Forelimb muscle (tissue), 1 donor: ENCODE results near the gene PTPRB. TPM values are rescaled to one million over a fixed set of nuclear protein-coding genes. Genes with fewer than 3 reads are reported as not detected.

Experiments used
- DNase-seq: peaks from one replicate; pipeline ENCODE4 v3.0.0-alpha.2; 2013; ENCODE audit warnings: low read depth
- polyA plus RNA-seq: library from polyadenylated mRNA; unstranded; fragments of 120-200 nt; gene quantifications from one replicate; pipeline ENCODE4 v1.2.1, GENCODE V29; 2013; ENCODE audit not compliant: insufficient read length

Gene PTPRB
- polyA plus RNA-seq, 1 donor, result 12.7 TPM

GRCh38 chr12:70592664-70593063 lies 44.6 kb downstream of the PTPRB start:
- DNase-seq, result no peak

- DNase-seq, result no peak
Measured at GRCh38 chr12:70590549-70591226, 46.5 kb downstream of the PTPRB start.

- DNase-seq, result no peak
Measured at GRCh38 chr12:70590051-70590450, 47.2 kb downstream of the PTPRB start.

GRCh38 chr12:70584332-70584731 lies 52.9 kb downstream of the PTPRB start:
- DNase-seq, result no peak

- no peak for DNase-seq
Measured at GRCh38 chr12:70583251-70583650, 54.0 kb downstream of the PTPRB start.

- no peak for DNase-seq
Measured at GRCh38 chr12:70581208-70581607, 56.0 kb downstream of the PTPRB start.

GRCh38 chr12:70577283-70577634 lies 60.0 kb downstream of the PTPRB start:
- no peak for DNase-seq

GRCh38 chr12:70576341-70577282 lies 60.6 kb downstream of the PTPRB start:
- peak; percentile 57 for DNase-seq

GRCh38 chr12:70571705-70572268 lies 65.4 kb downstream of the PTPRB start:
- DNase-seq, result no peak

- no peak for DNase-seq
Measured at GRCh38 chr12:70571029-70571428, 66.2 kb downstream of the PTPRB start.

- DNase-seq, result no peak
Measured at GRCh38 chr12:70561550-70561949, 75.7 kb downstream of the PTPRB start.

GRCh38 chr12:70560671-70561070 lies 76.6 kb downstream of the PTPRB start:
- DNase-seq, result no peak

GRCh38 chr12:70559390-70559789 lies 77.8 kb downstream of the PTPRB start:
- no peak for DNase-seq

GRCh38 chr12:70557583-70558191 lies 79.5 kb downstream of the PTPRB start:
- DNase-seq, result no peak

GRCh38 chr12:70556179-70556869 lies 80.9 kb downstream of the PTPRB start:
- DNase-seq, result no peak

GRCh38 chr12:70555081-70555480 lies 82.1 kb downstream of the PTPRB start:
- DNase-seq, result no peak

GRCh38 chr12:70553391-70553859 lies 83.8 kb downstream of the PTPRB start:
- DNase-seq, result no peak

- no peak for DNase-seq
Measured at GRCh38 chr12:70551731-70552130, 85.5 kb downstream of the PTPRB start.

- no peak for DNase-seq
Measured at GRCh38 chr12:70550180-70550577, 87.0 kb downstream of the PTPRB start.

GRCh38 chr12:70549340-70550179 lies 87.7 kb downstream of the PTPRB start:
- DNase-seq, result no peak

GRCh38 chr12:70543444-70543843 lies 93.8 kb downstream of the PTPRB start:
- no peak for DNase-seq
